SW 1271 (cell line): ENCODE data around the gene ATP6V0C.
"Not testable (repeated sequence)": the region's sequence is repeated elsewhere in the genome, so short reads cannot be mapped to it uniquely, and the experiment has no call there.

Experiments
- DNase-seq, 2 experiments: peaks; one replicate each; lab custom pipeline; 2025; lab: John Stamatoyannopoulos, UW

Gene ATP6V0C

GRCh38 chr16:2474877-2475412 lies 38.8 kb upstream of the ATP6V0C start, which contains the start of gene TBC1D24:
Gene TBC1D24, plus strand, starts transcription at chr16:2475127. Its CDS starts 21,022 bp downstream, at chr16:2496149.
- DNase-seq = peak in 1 of 2 experiments; percentile 48

- no peak for DNase-seq
These were observed 38.1 kb upstream of the ATP6V0C start for GRCh38 chr16:2475413-2476344.

GRCh38 chr16:2476345-2476720 lies 37.4 kb upstream of the ATP6V0C start:
- no peak for DNase-seq

GRCh38 chr16:2476741-2477140 lies 37.0 kb upstream of the ATP6V0C start:
- no peak for DNase-seq

- no peak for DNase-seq
These were observed 36.4 kb upstream of the ATP6V0C start for GRCh38 chr16:2477327-2477726.

- no peak for DNase-seq
These were observed 35.5 kb upstream of the ATP6V0C start for GRCh38 chr16:2478279-2478678.

GRCh38 chr16:2479996-2480395 lies 33.8 kb upstream of the ATP6V0C start:
- not testable (repeated sequence) for DNase-seq

GRCh38 chr16:2480948-2481347 lies 32.8 kb upstream of the ATP6V0C start:
- no peak for DNase-seq

GRCh38 chr16:2481676-2482075 lies 32.1 kb upstream of the ATP6V0C start:
- DNase-seq = no peak

GRCh38 chr16:2482249-2482648 lies 31.5 kb upstream of the ATP6V0C start:
- DNase-seq = no peak

- DNase-seq = no peak
These were observed 30.8 kb upstream of the ATP6V0C start for GRCh38 chr16:2482708-2483534.

GRCh38 chr16:2483939-2484897 lies 29.5 kb upstream of the ATP6V0C start:
- no peak for DNase-seq

- no peak for DNase-seq
These were observed 28.7 kb upstream of the ATP6V0C start for GRCh38 chr16:2484898-2485508.

- DNase-seq = no peak
These were observed 27.8 kb upstream of the ATP6V0C start for GRCh38 chr16:2485811-2486507.

- no peak for DNase-seq
These were observed 26.9 kb upstream of the ATP6V0C start for GRCh38 chr16:2486645-2487516.

- DNase-seq = no peak
These were observed 26.3 kb upstream of the ATP6V0C start for GRCh38 chr16:2487517-2487842.

GRCh38 chr16:2487903-2488531 lies 25.7 kb upstream of the ATP6V0C start:
- DNase-seq = no peak

- no peak for DNase-seq
These were observed 24.2 kb upstream of the ATP6V0C start for GRCh38 chr16:2489581-2489980.
